K562 (cell line): ENCODE results near the gene GPRASP1. TPM values are rescaled to one million over a fixed set of nuclear protein-coding genes. Genes with fewer than 3 reads are reported as not detected.

Experiments used
- ATAC-seq: fragments of 200-7000 bp; cut with Tn5 transposase; 3 replicates; pipeline ENCODE4 v1.9.1; 2020; ENCODE audit warnings: moderate library complexity
- BruUV-seq: library from RNA; stranded (reverse); fragments of 400-500 nt; replicated peaks from 2 replicates; lab custom pipeline; 2021; lab: Mats Ljungman, UMichigan
- CTCF ChIA-PET: fragments of 300-600 bp; formaldehyde crosslinking; extraction: SDS; loops from one replicate; lab custom pipeline; 2021; ENCODE audit warnings: low intra/inter-chr PET ratio; lab: Yijun Ruan, JAX
- POLR2A ChIA-PET: fragments of 300-600, 350-650 bp; sonication (Branson Sonifier 250); formaldehyde crosslinking; extraction: SDS; loops from one replicate; lab custom pipeline; 2021; ENCODE audit warnings: antibody characterized with exemption, inconsistent platforms; lab: Yijun Ruan, JAX
- DNase-seq, 4 experiments: peaks; one replicate each; pipeline versions ENCODE4 v3.0.0 to v3.0.0-alpha.2; 2011 to 2018; ENCODE audit warnings: low spot score in 3 of 4, mixed read lengths in 3 of 4; ENCODE audit errors: extremely low read depth in 1 of 4
- FAIRE-seq: peaks from 2 replicates; lab custom pipeline; 2011; peaks lifted over from hg19 to GRCh38; lab: Jason Lieb, UNC
- H2AFZ ChIP-seq: 2 replicates; pipeline ENCODE4 v1.6.0; 2011; ENCODE audit warnings: low read depth, low read length, control low read depth, inconsistent platforms
- H3K27ac ChIP-seq: fragments of 200-600 bp; 3 replicates; pipeline ENCODE4 v1.8.0; 2011; ENCODE audit warnings: low read depth, mild to moderate bottlenecking, control low read depth, inconsistent platforms, low read length, moderate library complexity, mixed read lengths; ENCODE audit errors: extremely low read depth
- H3K27me3 ChIP-seq, 2 experiments: fragments of 300-600 bp in 1 of 2; 2 replicates in 1 of 2; 3 replicates in 1 of 2; pipeline versions ENCODE4 v1.6.0 to v1.8.0; 2011; ENCODE audit warnings: inconsistent platforms in 2 of 2, low read length in 2 of 2, mild to moderate bottlenecking in 1 of 2, mixed read lengths in 1 of 2, moderate library complexity in 1 of 2; ENCODE audit not compliant: control insufficient read depth in 2 of 2, insufficient read depth in 2 of 2
- H3K36me3 ChIP-seq: fragments of 300-600 bp; 3 replicates; pipeline ENCODE4 v1.8.0; 2011; ENCODE audit warnings: mild to moderate bottlenecking, low read length, inconsistent platforms; ENCODE audit not compliant: control insufficient read depth, insufficient read depth
- H3K4me1 ChIP-seq, 2 experiments: fragments of 200-600 bp in 1 of 2; replicated peaks in 1 of 2; 2 replicates in 1 of 2; 3 replicates in 1 of 2; pipeline versions ENCODE4 v1.5.1 to v1.8.0; 2011; ENCODE audit warnings: inconsistent platforms in 2 of 2, low read length in 2 of 2, mild to moderate bottlenecking in 1 of 2, mixed read lengths in 1 of 2, moderate library complexity in 1 of 2; ENCODE audit not compliant: control insufficient read depth in 2 of 2, insufficient read depth in 2 of 2
- H3K4me2 ChIP-seq: 2 replicates; pipeline ENCODE4 v1.6.1; 2011; ENCODE audit warnings: low read length, control low read depth, inconsistent platforms, mixed read lengths; ENCODE audit not compliant: insufficient read depth
- H3K4me3 ChIP-seq: fragments of 200-600 bp; sonication (generic), shearing (Covaris generic); 2 replicates; pipeline ENCODE4 v1.5.1; 2016; ENCODE audit warnings: control low read depth, inconsistent platforms
- H3K79me2 ChIP-seq: fragments of 200-600 bp; 3 replicates; pipeline ENCODE4 v1.8.0; 2011; ENCODE audit warnings: low read length, inconsistent platforms; ENCODE audit not compliant: control insufficient read depth, insufficient read depth
- H3K9ac ChIP-seq, 2 experiments: 2 replicates each; pipeline versions ENCODE4 v1.6.0 to v1.6.1; 2011; ENCODE audit warnings: low read depth in 2 of 2, low read length in 2 of 2, control low read depth in 1 of 2, inconsistent platforms in 1 of 2, mild to moderate bottlenecking in 1 of 2, mixed read lengths in 1 of 2; ENCODE audit not compliant: insufficient read depth in 1 of 2
- H3K9me1 ChIP-seq: one replicate; pipeline ENCODE4 v1.6.0; 2011; ENCODE audit warnings: inconsistent platforms, mild to moderate bottlenecking, low read length, moderate library complexity; ENCODE audit not compliant: control insufficient read depth, insufficient read depth
- H3K9me3 ChIP-seq: replicated peaks from 2 replicates; pipeline ENCODE4 v1.5.1; 2011; ENCODE audit warnings: low read depth, low read length, inconsistent platforms; ENCODE audit not compliant: control insufficient read depth, insufficient read depth
- H4K20me1 ChIP-seq: replicated peaks from 2 replicates; pipeline ENCODE4 v1.6.1; 2011; ENCODE audit warnings: low read length, inconsistent platforms, mixed read lengths; ENCODE audit not compliant: control insufficient read depth, insufficient read depth
- E2F5 ChIP-seq: sonication (generic); formaldehyde crosslinking; IDR thresholded peaks from 2 replicates; pipeline ENCODE4 v1.8.0; 2022; ENCODE audit warnings: mild to moderate bottlenecking, missing genetic modification reagents
- FUS ChIP-seq: fragments of 200-400 bp; formaldehyde crosslinking; optimal IDR thresholded peaks from 2 replicates; pipeline ENCODE3; 2017; ENCODE audit warnings: low read depth, low read length
- HDAC3 ChIP-seq: fragments of 450-650 bp; IDR thresholded peaks from 2 replicates; pipeline ENCODE4 v1.6.1; 2018; ENCODE audit warnings: borderline replicate concordance, mild to moderate bottlenecking, moderate library complexity; ENCODE audit not compliant: partially characterized antibody
- HDAC8 ChIP-seq: fragments of 450-650 bp; IDR thresholded peaks from 2 replicates; pipeline ENCODE4 v1.6.1; 2016; ENCODE audit warnings: mild to moderate bottlenecking, missing genetic modification characterization, moderate library complexity, missing compliant biosample characterization
- MEF2A ChIP-seq: IDR thresholded peaks from 2 replicates; pipeline ENCODE4 v1.6.1; 2011; ENCODE audit warnings: low read depth, mild to moderate bottlenecking, low read length, moderate library complexity; ENCODE audit not compliant: control insufficient read depth
- ZNF133 ChIP-seq: fragments of 250-450 bp; sonication (Bioruptor Pico); IDR thresholded peaks from 2 replicates; pipeline ENCODE4 v1.4.0; 2020; ENCODE audit warnings: mild to moderate bottlenecking
- ZNF79 ChIP-seq: fragments of 250-450 bp; sonication (Bioruptor Pico); IDR thresholded peaks from 2 replicates; pipeline ENCODE4 v1.4.0; 2020; ENCODE audit warnings: low read depth, mild to moderate bottlenecking, moderate library complexity
- WGBS: fragments of 100-300 bp; shearing (Covaris generic); methylation state at CpG from one replicate; pipeline ENCODE4 v1.1.6; 2016; ENCODE audit warnings: low coverage, mixed read lengths; ENCODE audit not compliant: insufficient coverage; ENCODE audit errors: missing lambda C conversion rate; 5-methylcytosine and 5-hydroxymethylcytosine counted together
- in situ Hi-C: fragments of 300-500 bp; cut with MboI; formaldehyde crosslinking; loops from 4 replicates; pipeline ENCODE4 v1.15.0; 2018; ENCODE audit warnings: inconsistent platforms, mixed read lengths
- intact Hi-C: fragments of 100-400 bp; cut with micrococcal nuclease; formaldehyde crosslinking; loops from 2 replicates; pipeline ENCODE4 v1.14.2; 2022
- polyA plus RNA-seq, 8 experiments: library from polyadenylated mRNA; depleted of rRNA in 4 of 8; stranded (reverse) in 5 of 8; unstranded in 3 of 8; fragments of >200 nt; fragmentation: Nextera tagmentation in 2 of 8; fragmentation: Illumina TruSeq in 1 of 8; extraction: Ambion mirVana in 2 of 8; extraction: Trizol in 1 of 8; gene quantifications; 2 replicates each; pipeline versions ENCODE4 v1.2.1 to v1.2.3, GENCODE V29; 2011 to 2014; ENCODE audit warnings: inconsistent platforms in 1 of 8, missing spikeins in 1 of 8
- total RNA-seq, 7 experiments: library from RNA; depleted of rRNA in 6 of 7; stranded (reverse); fragments of >200 nt in 6 of 7; fragmentation: Illumina TruSeq in 2 of 7; extraction: Trizol in 2 of 7; gene quantifications; 2 replicates each; pipeline versions ENCODE4 v1.2.1 to v1.2.3, GENCODE V29; 2011 to 2021; ENCODE audit warnings: low replicate concordance in 1 of 7
- TF ChIP-seq, protein P1 (sequence below): conservative IDR thresholded peaks from 2 replicates; pipeline ENCODE4 v1.6.1; 2011; ENCODE audit warnings: low read depth, mild to moderate bottlenecking, low read length; ENCODE audit not compliant: control insufficient read depth
- TF ChIP-seq, protein P2 (sequence below): sonication (generic); formaldehyde crosslinking; IDR thresholded peaks from 2 replicates; pipeline ENCODE4 v1.8.0; 2022; ENCODE audit warnings: mild to moderate bottlenecking, missing genetic modification reagents
- TF ChIP-seq, protein P3 (sequence below), 2 experiments: IDR thresholded peaks; 2 replicates each; pipeline ENCODE4 v1.6.1; 2012; ENCODE audit warnings: improper control_type of control experiment in 2 of 2, low read depth in 2 of 2, low read length in 2 of 2, borderline replicate concordance in 1 of 2

The GPRASP1 gene
- total and polyA plus RNA-seq, 9 of the 15 experiments (the other 6 are each of a cell fraction or from before 2014, with no cell fraction given): 0.01 to 0.94 (median 0.23) TPM

DNA sequence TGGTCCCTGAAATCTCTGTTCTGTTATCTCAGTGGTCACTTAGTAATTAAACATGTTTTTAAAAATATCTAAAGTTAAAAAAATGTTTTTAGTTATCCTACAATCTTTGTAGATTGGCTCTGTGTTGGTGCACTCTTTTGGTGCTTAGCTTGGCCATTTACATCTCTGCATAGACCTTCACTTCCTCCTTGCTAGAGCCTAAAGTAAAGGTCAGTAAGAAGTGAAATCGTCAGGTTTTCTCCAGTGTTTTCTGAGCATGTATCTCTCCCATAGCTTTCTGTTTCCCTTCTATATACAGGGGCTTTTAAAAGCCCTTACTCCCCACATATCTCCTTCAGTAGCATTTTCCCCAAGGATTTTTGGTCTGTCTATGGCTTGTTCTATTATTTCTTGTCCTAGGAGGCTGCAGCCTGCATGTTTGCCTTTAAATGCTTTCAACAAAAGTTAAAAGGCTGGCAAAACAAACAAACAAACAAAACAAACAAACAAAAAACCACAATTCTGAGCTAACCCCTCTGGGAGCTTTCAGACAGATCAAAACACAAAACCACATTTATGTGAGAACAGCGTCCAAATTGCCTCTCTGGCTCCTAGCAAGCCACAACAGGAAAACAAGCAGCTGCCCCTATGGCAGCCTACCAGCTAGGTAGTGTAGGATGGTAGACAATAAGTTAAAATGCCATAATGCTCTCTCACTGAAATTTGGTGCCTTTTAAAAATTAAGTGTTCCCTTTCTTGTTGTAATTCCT is 33.7 kb downstream of the GPRASP1 start (continued):
- TF ChIP-seq E2F5 (CRISPR knock-in tag) (no peak), HDAC3 (no peak)
- TF ChIP-seq, protein P1, sequence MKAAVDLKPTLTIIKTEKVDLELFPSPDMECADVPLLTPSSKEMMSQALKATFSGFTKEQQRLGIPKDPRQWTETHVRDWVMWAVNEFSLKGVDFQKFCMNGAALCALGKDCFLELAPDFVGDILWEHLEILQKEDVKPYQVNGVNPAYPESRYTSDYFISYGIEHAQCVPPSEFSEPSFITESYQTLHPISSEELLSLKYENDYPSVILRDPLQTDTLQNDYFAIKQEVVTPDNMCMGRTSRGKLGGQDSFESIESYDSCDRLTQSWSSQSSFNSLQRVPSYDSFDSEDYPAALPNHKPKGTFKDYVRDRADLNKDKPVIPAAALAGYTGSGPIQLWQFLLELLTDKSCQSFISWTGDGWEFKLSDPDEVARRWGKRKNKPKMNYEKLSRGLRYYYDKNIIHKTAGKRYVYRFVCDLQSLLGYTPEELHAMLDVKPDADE: no peak

DNA sequence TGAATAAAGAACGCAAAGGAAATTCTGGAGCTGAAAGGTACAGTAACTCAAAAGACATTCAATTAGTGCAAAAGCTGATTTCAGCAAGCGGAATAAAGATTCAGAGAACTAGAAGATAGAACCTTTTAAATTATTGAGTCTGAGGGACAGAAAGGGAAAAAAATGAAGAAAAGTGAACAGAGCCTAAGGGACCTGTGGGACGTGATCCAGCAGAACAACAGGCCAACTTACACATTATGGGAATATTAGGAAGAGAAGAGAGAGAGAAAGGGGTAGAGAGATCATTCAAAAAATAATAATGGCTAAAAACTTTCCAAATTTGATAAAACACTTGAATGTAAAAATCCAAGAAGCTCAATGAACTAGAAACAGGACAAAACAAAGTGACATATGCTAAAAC is 43.5 kb downstream of the GPRASP1 start:
- no peaks in the 10 kb centered on the region for H3K9me1 ChIP-seq
- no peaks in the 10 kb centered on the region for H3K36me3 ChIP-seq
- no TSS peak for BruUV-seq
- no peak overlapping the region for H3K4me2 ChIP-seq
- no peaks in the 10 kb centered on the region for H3K27me3 ChIP-seq
- DNase-seq (no peak), ATAC-seq (no peak), FAIRE-seq (no peak)
- no peak overlapping the region for H3K9ac ChIP-seq
- ChIA-PET POLR2A (no interaction called here), CTCF (no interaction called here)
- H3K79me2 ChIP-seq: no peaks in the 10 kb centered on the region
- H3K27ac ChIP-seq: no peak overlapping the region
- H3K9me3 ChIP-seq: no peaks in the 10 kb centered on the region
- in situ Hi-C loops: no loop called here
- no peaks in the 10 kb centered on the region for H4K20me1 ChIP-seq
- WGBS: 13% methylated on average over 3 of the region's 3 CpGs
- TF ChIP-seq, protein P2, sequence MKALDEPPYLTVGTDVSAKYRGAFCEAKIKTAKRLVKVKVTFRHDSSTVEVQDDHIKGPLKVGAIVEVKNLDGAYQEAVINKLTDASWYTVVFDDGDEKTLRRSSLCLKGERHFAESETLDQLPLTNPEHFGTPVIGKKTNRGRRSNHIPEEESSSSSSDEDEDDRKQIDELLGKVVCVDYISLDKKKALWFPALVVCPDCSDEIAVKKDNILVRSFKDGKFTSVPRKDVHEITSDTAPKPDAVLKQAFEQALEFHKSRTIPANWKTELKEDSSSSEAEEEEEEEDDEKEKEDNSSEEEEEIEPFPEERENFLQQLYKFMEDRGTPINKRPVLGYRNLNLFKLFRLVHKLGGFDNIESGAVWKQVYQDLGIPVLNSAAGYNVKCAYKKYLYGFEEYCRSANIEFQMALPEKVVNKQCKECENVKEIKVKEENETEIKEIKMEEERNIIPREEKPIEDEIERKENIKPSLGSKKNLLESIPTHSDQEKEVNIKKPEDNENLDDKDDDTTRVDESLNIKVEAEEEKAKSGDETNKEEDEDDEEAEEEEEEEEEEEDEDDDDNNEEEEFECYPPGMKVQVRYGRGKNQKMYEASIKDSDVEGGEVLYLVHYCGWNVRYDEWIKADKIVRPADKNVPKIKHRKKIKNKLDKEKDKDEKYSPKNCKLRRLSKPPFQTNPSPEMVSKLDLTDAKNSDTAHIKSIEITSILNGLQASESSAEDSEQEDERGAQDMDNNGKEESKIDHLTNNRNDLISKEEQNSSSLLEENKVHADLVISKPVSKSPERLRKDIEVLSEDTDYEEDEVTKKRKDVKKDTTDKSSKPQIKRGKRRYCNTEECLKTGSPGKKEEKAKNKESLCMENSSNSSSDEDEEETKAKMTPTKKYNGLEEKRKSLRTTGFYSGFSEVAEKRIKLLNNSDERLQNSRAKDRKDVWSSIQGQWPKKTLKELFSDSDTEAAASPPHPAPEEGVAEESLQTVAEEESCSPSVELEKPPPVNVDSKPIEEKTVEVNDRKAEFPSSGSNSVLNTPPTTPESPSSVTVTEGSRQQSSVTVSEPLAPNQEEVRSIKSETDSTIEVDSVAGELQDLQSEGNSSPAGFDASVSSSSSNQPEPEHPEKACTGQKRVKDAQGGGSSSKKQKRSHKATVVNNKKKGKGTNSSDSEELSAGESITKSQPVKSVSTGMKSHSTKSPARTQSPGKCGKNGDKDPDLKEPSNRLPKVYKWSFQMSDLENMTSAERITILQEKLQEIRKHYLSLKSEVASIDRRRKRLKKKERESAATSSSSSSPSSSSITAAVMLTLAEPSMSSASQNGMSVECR: no peak
- TF ChIP-seq HDAC8 (tag): no peak
- TF ChIP-seq, protein P3, sequence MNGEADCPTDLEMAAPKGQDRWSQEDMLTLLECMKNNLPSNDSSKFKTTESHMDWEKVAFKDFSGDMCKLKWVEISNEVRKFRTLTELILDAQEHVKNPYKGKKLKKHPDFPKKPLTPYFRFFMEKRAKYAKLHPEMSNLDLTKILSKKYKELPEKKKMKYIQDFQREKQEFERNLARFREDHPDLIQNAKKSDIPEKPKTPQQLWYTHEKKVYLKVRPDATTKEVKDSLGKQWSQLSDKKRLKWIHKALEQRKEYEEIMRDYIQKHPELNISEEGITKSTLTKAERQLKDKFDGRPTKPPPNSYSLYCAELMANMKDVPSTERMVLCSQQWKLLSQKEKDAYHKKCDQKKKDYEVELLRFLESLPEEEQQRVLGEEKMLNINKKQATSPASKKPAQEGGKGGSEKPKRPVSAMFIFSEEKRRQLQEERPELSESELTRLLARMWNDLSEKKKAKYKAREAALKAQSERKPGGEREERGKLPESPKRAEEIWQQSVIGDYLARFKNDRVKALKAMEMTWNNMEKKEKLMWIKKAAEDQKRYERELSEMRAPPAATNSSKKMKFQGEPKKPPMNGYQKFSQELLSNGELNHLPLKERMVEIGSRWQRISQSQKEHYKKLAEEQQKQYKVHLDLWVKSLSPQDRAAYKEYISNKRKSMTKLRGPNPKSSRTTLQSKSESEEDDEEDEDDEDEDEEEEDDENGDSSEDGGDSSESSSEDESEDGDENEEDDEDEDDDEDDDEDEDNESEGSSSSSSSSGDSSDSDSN (IDR thresholded peaks at IDR 0.05; ENCODE audit: borderline replicate concordance in 1 of 2, low read depth in 2 of 2, low read length in 2 of 2): no peak
- no peak for TF ChIP-seq FUS
- TF ChIP-seq ZNF133 (CRISPR knock-in tag): no peak
- TF ChIP-seq ZNF79: no peak
- TF ChIP-seq MEF2A: no peak
- no peak overlapping the region for H3K4me3 ChIP-seq
- intact Hi-C loops: no loop called here
- H3K4me1 ChIP-seq: no peaks in the 10 kb centered on the region
- no peak overlapping the region for H2AFZ ChIP-seq
